ENCODE results near the gene CACNB1.

DNA sequence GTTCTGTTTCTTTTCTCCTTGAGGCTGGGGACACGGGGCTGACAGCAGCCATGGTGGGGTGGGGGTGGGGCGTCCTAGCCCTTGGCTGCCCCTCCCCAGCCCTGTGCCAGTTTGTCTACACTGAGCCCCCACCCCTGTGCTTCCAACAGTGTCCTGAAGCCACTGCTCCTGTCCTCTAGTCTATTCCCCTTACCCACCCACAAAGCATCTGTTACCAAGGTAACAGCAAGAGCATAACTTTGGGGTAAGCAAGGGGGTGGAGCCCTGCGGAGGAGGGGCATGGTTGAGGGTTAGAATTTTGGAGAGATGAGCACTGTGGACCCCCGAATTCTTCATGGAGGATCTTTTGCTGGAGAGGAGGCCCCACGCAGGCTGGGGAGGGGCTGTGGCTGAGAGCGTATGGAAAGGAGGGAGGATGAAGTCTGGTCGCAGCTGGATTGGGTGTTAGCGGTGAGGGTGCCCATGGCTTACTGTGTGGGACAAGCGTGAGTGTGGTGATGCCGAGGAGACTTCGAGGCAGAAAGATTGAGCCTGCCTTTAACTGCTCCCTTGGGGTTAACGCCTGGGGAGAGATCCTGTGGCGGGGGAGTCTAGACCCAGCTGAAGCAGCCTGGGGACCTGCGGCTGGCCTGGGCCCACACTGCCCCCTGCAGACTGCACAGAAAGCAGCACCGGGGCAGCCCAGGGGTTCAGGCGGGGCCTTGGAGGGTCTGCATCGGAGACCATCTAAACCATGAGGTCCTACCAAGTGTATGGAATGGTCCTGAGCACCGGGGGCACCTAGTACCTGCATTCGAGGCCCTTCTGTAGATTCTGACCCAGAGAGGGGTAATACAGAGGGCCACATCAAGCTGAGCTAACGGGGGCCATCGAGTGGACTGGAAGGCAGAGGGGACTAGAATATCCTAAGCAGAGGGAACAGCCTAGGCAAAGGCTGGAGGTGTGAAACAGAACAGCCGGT lies 34.4 kb upstream of the CACNB1 start:
- TF ChIP-seq YEATS4 (CRISPR knock-in tag; IDR thresholded peaks at IDR 0.05; ENCODE audit: borderline replicate concordance) (no peak), IKZF1 (IDR thresholded peaks at IDR 0.05) (no peak), ZNF468 (CRISPR knock-in tag; IDR thresholded peaks at IDR 0.05) (no peak), ZZZ3 (CRISPR knock-in tag; IDR thresholded peaks at IDR 0.05; ENCODE audit: borderline replicate concordance) (no peak)
